ENCODE results near the gene ENOX1. TPM values are rescaled to one million over a fixed set of nuclear protein-coding genes. Genes with fewer than 3 reads are reported as not detected.

Gene ENOX1
- total and polyA plus RNA-seq, 8 donors = 0.23 to 2.0 (median 0.94) TPM

GRCh38 chr13:43266936-43267615, 519.7 kb downstream of the ENOX1 start:
- 73 to 78% methylated on average over 9 of the region's 9 CpGs for WGBS, 2 donors
- Histone ChIP-seq H3K36me3 (no peaks in the 10 kb centered on the region), H3K27me3 (no peaks in the 10 kb centered on the region), H3K4me3 (no peak overlapping the region), H3K4me1 (peaks cover 0 to 16% (median 4%) of the 10 kb centered on the region in 3 donors), H3K27ac (no peak overlapping the region), H3K9me3 (no peaks in the 10 kb centered on the region)
- FAIRE-seq (no peak), ATAC-seq (no peak), DNase-seq (no peak)
- TF ChIP-seq CTCF (IDR thresholded peaks at IDR 0.05) = no peak
- intact Hi-C loops (cut with DNase I) = no loop called here

- no peaks in the 10 kb centered on the region for H3K27me3 ChIP-seq
- H3K27ac ChIP-seq = no peak overlapping the region
- no peak for FAIRE-seq
- peaks cover 0 to 10% (median 4%) of the 10 kb centered on the region in 3 donors for H3K4me1 ChIP-seq
- 57 to 64% methylated on average over 4 of the region's 4 CpGs for WGBS, 2 donors
- no peak for ATAC-seq
- no peak for DNase-seq
- intact Hi-C loops (cut with DNase I) = no loop called here
- H3K36me3 ChIP-seq = no peaks in the 10 kb centered on the region
- H3K4me3 ChIP-seq = no peak overlapping the region
- no peak for TF ChIP-seq CTCF (IDR thresholded peaks at IDR 0.05)
- no peaks in the 10 kb centered on the region for H3K9me3 ChIP-seq
These were observed 521.7 kb downstream of the ENOX1 start for GRCh38 chr13:43265028-43265427.

GRCh38 chr13:43264458-43264857, 522.3 kb downstream of the ENOX1 start:
- no peak for DNase-seq
- H3K4me1 ChIP-seq = peaks cover 0 to 9% (median 4%) of the 10 kb centered on the region in 3 donors
- H3K4me3 ChIP-seq = no peak overlapping the region
- intact Hi-C loops (cut with DNase I) = no loop called here
- 96 to 100% methylated on average over 1 of the region's 1 CpG for WGBS, 2 donors
- H3K9me3 ChIP-seq = no peaks in the 10 kb centered on the region
- H3K27ac ChIP-seq = no peak overlapping the region
- no peak for FAIRE-seq
- no peak for ATAC-seq
- no peaks in the 10 kb centered on the region for H3K36me3 ChIP-seq
- no peaks in the 10 kb centered on the region for H3K27me3 ChIP-seq
- no peak for TF ChIP-seq CTCF (IDR thresholded peaks at IDR 0.05)

- Histone ChIP-seq H3K27ac (no peak overlapping the region), H3K9me3 (no peaks in the 10 kb centered on the region), H3K4me3 (no peak overlapping the region), H3K4me1 (no peaks in the 10 kb centered on the region), H3K27me3 (no peaks in the 10 kb centered on the region), H3K36me3 (no peaks in the 10 kb centered on the region)
- TF ChIP-seq CTCF (IDR thresholded peaks at IDR 0.05) = no peak
- no peak for DNase-seq
- peak in 1 of 4 donors; percentile 65 for ATAC-seq
- WGBS, 2 donors = 78 to 85% methylated on average over 2 of the region's 2 CpGs
- intact Hi-C loops (cut with DNase I) = no loop called here
- FAIRE-seq = no peak
These were observed 523.7 kb downstream of the ENOX1 start for GRCh38 chr13:43263047-43263446.

- TF ChIP-seq CTCF (IDR thresholded peaks at IDR 0.05) = no peak
- ATAC-seq (no peak), FAIRE-seq (no peak), DNase-seq (no peak)
- H3K4me1 ChIP-seq = no peaks in the 10 kb centered on the region
- no peak overlapping the region for H3K27ac ChIP-seq
- H3K4me3 ChIP-seq = no peak overlapping the region
- H3K36me3 ChIP-seq = no peaks in the 10 kb centered on the region
- intact Hi-C loops (cut with DNase I) = no loop called here
- no peaks in the 10 kb centered on the region for H3K9me3 ChIP-seq
- 83 to 87% methylated on average over 5 of the region's 5 CpGs for WGBS, 2 donors
- H3K27me3 ChIP-seq = no peaks in the 10 kb centered on the region
These were observed 525.8 kb downstream of the ENOX1 start for GRCh38 chr13:43260999-43261398.
